GM18873 (cell line): ENCODE data around the gene AKAP13.

ENCODE experiments used
- ATAC-seq: cut with Tn5 transposase; IDR thresholded peaks from one replicate; pipeline ENCODE4 v1.9.1; 2021; ENCODE audit warnings: mild to moderate bottlenecking, moderate library complexity, moderate number of reproducible peaks; ENCODE audit not compliant: unreplicated experiment, low FRiP score

Gene AKAP13

DNA sequence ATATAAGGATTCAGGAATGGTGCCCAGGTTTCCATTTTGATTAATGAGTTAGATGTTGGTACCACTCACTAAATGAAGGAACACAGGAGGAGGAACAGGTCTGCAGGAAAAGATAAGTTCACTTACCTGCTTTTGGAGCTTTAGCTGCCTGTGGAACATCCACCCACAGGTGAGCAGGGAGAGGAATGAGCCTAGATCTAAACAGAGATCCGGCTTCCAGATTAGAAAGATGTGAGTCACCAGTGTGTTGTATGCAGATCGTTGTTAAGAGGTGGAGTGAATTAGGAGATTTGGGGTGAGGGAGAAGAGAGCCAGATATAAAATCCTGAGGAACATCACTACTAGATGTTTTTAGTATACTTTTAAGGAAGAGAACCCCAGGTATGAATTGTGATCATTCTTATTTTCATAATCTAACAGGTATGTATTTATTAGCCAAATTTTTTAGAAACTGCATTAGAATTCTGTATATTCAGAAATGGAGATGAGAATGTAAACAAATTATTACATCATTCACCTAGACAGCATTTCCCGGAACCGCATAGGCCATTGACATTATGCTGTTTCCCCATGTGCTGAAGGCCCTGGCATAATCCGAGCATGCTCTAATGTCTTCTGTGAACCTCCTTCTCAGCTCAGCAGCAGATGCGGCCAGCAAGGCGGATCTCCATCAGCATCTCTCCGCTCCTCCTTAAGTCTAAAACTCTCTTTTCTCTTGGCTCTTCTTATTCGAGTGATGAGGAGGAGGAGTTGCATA, 296.1 kb downstream of the AKAP13 start:
- no peak for ATAC-seq

DNA sequence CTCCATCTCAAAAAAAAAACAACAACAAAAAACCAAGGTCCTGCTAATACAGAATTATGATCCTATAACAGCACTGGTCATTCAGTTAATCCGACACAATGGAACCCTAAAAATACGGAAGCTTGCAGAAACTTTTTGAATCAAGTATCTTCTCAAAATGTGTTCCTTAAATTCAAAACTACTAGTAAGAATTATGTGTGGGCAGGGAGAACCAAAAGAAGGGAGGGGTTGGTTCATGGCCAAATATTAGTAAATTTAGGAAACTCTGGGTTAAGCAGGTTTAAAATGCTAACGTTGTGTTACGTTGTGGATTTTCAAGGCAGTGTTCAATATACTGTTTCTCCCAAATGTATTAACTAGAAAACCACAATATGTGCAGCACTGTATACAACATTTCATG, 298.8 kb downstream of the AKAP13 start:
- ATAC-seq = no peak

DNA sequence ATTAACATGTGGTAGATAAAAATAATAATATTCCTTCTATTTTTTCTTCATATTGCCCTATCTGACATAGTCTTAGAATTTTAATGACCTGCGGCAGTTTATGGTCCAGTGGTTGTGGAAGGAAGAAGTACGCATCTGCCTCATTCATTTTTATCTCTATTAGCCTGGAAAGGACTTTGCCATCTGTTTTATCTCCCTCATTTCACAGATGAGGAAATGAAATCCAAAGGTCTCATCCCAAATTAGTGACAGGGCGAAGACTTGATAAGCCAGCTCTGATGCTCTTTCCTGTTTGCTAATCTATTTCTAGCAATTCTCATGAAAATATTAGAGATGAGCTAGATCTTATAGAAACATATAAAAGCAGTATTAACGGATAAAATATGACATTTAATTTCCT, 301.0 kb downstream of the AKAP13 start:
- no peak for ATAC-seq

DNA sequence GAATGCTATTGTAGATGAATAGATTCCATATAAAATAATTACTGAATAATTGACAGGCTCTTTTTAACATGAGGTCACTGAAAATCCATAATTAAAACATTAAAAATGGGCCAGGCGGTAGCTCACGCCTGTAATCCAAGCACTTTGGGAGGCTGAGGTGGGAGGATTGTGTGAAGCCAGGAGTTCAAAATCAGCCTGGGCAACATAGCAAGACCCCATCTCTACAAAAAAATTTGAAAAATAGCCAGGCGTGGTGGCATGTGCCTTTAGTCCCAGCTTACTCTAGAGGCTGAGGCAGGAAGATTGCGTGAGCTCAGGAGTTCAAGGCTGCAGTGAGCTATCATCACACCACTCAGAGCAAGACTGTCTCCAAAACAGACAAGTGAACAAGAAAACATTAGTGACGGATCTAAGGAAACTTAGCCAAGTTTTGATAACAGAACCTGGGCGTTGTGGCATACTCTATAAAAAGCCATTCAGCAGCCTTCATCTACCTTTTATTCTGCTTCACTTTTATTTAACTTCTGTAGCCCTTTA, 303.8 kb downstream of the AKAP13 start:
- no peak for ATAC-seq

DNA sequence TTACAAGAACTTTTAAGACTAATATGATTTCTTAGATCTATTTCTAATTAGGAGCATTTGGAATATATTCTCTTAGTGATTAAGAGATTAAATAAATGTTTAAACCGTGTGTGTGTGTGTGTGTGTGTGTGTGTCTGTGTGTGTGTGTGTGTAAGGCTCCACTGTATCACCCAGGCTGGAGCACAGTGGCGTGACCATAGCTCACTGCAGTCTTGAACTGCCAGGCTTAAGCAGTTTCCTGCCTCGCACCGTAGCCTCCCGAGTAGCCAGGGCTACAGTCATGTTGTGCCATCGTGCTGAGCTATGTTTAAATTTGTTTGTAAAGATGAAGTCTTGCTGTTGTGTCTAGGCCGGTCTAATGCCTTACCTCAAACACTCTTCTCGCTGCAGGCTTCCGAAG, 305.0 kb downstream of the AKAP13 start:
- ATAC-seq = no peak

DNA sequence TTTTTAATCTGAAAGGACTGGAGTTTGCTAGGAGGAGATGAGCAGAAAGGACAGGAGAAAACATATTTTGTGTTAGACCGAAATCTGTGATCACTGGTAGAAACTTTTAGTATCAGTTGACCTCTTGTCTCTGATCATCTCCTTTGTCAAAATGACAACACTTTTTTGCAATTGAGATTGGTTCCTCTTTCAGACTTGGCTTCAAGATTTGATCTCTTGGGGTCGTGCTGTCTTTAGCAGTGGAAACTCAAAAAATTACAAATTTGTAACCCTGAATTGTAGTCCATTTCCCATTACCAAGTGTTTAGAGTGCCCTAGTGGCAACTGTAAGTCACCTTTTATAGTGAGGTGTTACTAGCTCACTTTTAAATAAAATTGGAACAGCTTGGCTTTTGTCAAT, 306.9 kb downstream of the AKAP13 start:
- no peak for ATAC-seq

DNA sequence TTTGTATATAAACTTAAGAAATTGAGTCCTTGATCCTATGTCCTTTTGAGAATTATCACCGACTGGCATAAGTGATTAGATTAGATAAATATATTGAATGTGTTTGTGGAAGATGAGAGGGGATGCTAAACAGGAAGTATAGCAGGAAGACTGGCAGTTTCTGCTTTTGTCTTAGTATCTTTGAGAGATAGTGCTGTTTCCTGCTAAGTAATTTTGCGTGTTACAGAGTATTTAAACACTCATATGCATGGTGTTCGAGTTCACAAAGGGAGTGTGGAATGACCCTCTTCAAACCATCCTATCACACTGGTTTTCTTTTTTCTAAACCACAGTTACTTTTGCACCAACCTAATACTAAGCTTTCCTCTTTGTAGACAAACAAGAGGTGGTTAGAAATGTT, 308.3 kb downstream of the AKAP13 start:
- ATAC-seq = no peak

DNA sequence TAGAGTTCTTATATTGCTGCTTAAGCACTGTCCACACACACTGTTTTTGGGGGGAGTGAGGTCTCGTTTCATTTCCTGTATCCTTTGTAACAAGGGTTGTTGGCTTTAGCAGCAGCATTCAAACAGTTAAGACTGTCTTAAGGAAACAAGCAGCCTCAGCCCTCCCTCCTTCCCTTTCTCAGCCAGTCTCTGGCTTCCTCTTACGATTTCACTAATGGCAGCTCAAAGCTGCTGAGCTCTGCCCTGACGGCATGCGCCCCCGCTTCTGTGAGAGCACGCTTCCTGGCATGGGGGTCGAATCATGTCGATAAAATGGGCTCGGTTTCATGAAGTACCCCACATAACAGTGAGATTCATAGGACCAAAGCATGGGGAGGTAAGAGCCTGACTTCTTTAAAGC, 309.3 kb downstream of the AKAP13 start:
- ATAC-seq = peak; percentile 29

DNA sequence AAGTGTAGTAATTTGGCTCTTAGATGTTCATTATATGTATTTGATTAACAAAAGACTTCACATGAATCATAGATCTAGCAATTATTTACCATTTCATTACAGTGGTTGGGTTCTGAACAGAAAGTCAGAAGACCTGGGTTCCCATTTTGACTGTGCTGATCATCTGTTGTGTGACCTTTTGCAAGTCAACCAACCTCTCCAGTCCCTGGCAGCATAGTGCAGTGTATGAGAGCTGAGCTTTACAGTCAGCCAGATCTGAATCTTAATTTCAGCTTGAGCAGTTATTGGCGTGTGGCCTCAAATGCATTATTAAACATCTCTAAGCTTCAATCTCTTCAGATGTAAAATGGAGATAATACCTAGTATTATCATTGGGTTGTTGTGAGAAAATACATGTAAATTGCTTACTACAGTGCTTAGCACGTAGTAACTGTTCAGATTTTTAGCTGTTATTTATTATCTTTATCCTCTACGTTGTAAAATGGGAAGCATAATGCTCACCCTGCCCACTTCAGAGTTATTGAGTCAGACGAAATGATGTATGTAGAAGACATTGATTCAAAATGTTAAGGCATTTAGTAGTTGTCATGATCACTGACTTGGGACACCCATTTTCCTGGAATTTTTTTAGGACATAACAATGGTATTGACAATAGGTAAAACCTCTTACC, 310.3 kb downstream of the AKAP13 start:
- ATAC-seq = peak; percentile 37

DNA sequence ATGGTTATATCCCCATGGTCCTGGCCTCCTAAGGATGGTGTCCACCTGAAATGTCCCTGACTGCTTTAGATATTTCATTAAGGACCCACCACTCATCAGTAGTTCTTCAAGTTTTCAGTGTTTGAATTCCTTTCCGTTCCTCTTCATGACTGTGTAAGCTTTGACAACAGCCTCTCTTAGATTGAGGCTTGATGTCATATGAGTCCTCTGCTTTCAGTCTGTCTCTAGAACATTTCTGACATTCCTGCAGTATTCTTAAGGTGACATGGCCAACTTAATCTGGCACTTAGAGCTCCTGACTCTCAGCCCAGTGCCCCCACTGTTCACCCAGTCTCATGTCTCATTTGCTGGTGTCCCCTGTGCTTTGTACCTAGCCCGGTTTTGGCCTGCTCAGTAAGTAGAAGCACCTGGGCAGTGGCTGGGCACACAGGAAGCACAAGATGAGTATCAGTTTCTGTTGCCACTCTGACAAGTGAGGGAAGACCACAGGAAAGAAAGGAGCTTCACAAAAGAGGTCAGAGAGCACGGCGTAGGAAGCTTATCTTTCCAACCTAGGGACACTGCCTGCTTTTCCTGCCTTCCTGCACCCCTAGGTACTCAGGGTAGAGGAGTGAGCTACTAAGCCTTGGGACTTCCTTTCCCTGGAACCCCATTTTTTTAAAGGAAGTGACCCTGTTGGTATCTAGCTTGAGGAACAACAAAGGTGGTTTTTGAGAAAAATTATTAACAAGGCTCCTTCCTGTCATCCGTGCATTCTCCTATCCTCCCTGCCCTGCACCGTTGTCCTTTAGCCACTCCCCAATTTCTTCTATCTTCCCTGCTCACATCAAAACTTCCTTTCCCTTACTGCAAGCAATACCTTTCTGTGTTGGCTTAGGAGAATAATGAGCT, 311.2 kb downstream of the AKAP13 start:
- ATAC-seq = peak; percentile 42

DNA sequence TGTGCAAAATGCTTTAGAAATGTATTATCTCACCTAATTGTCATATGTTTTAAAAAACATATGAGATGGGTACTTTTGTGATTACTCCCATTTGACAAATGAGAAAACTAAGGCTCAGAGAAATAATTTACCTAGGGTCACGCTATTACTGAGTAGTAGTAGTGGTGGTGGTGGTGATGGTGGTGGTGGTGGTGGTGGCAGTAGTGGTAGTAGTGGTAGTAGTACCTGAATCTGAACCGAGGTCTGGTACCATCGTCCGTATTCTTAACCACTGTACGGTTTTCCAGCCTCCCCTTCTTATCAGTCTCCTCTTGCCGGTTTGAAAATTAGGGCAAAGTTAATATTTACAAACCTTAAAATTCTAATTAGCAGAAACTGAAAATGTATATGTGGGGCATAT, 311.9 kb downstream of the AKAP13 start:
- ATAC-seq = no peak

DNA sequence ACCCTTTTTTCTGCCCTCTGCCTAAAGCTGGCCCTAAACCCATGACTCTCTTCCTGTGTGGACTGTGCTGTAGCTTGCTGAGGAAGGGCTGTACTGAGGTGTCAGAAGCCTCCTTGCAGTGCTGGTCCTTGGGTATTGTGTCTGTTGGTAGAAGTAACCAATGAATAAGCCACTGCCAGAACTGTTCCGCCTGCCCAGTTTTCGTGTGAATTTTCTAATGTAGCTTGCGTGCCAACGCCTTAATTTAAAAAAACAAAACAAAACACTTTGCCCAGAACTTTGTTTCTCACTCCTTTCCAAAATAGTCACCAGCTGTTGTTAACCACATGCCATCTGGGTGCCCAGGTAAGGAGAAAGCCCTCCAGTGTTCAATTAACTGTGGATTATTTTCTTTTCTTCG, 312.5 kb downstream of the AKAP13 start:
- peak; percentile 42 for ATAC-seq

DNA sequence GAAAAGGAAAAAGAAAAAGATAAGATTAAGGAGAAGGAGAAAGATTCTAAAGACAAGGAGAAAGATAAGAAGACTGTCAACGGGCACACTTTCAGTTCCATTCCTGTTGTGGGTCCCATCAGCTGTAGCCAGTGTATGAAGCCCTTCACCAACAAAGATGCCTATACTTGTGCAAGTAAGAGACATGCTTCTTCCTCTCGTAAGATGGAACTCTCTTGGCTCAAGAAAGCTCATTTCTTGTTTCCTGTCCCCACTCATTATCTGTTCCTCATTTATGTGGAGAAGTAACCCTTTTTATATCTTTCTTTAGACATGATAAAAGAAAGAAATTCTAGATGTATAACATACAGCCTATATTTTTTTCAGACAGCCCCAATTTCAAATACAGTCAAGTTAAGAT, 312.9 kb downstream of the AKAP13 start:
- ATAC-seq = no peak

DNA sequence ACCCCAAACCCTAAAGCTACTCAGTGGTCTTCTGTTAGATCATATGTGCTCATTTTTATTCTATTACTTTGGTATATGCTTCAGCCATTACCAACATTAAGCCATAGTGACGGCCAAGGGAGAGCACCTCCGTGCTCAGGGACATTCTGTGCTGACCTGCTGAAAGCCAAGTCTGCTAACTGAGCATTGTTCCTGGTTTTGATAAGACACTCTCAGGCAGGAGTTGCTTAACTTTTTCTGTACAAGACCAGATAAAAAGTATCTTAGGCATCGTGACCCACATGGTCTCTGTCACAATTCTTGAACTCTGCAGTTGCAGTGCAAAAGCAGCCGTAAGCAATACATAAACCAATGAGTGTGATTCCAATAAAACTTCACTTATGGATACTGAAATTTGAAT, 313.7 kb downstream of the AKAP13 start:
- no peak for ATAC-seq

DNA sequence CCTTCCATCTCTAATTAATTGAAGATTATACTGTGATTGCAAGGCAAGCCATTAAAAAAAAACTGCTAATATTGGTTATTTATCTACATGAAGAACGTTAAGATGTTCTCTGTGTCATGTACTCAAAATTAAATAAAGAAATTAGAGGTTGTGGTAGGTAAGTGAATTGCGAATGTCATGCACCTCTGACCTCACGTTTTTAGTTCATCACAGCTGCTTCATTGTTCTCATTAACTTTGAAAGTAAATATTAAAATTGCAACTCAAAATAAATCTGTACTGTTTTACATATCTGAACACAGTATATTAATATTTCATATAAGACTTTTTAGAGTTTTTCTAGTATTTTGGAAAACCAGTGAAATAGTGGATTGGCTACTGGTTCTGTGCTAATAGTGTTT, 320.4 kb downstream of the AKAP13 start:
- ATAC-seq = no peak

DNA sequence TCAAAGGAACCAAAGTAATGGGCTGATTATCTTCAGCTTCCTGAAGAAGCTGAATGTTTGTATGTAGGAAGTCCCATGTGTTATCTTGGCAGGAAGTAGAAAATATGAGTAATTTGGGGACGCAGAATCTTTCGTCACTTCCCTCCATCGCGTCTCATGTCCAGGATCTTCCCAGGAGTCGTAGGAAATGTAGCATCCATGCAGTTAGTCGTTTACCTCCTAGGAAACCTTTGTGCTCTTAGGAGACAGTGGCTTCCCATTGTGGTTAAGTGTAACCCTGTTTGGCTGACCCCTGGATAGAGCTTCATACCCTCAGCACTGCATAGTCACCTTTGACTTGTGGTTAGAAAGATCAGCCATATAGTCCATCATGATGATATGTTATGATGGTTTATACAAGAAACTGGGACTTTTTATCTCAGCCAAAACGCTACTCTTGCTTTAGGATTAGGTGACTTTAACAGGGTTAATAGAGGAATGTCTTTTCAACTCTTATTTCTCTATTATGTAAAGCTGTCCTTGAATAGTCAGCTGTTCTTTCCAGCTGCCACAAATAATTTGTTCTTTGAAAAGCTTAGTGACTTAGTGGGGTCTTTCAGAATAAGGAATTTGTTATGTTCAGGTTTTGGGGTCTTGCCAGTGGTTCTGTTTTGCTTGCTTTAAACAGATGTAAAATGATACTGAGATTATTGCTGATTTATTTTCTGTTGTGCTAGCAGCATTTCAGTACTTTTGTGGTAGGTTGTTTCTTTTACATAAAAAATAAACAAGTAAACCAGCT, 322.1 kb downstream of the AKAP13 start:
- no peak for ATAC-seq

DNA sequence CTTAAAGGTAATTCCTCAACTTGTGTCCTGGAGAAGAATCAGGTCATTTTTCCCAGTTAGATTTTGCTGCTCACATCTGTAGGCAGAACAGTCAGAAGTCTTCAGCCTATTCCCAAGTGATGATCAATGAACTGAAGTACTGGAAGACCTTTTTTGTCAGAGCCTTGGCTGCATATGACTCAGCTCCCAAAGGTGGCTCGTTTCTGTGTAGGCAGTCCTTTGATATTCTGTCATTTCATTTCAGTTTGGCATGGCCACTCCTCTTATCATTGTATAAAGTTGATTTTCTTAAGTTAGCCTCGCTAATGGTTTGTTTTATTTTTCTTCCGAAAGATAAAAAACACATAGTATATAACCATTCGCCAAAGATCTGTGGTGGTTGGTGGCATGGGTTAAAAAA, 323.7 kb downstream of the AKAP13 start:
- ATAC-seq = no peak

DNA sequence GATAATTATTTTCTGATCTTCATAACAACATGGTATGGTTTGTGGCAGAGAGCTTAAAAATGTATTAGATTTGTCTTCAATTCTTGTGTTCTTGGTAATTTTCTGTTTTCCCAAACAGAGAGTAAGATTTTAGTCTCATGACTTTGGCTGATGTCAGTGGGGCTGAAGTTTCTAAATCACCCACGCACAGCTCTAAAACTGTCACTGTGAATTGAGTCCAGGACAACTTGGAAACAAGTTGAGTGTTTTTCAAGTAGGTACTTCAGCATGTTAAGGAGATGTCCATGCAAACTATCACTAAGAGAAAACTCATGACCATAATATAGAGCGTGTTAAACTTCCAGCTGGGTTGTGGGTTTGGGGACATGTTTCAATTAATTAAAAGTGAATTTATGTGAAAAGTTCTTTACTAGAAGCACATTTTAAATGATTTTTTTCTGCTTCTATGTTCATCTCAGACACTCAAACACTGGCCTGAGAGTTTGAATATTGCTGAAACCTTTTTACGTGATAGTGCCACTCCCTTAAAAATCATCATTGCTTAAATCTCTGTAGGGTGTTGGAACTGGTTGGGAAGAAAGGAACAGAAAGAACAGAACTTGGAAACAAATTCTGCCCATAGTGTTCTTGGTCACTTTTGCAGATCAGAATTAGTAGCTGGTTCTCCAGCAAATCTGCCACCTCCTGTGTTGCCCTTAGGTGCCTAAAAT, 324.5 kb downstream of the AKAP13 start:
- no peak for ATAC-seq

DNA sequence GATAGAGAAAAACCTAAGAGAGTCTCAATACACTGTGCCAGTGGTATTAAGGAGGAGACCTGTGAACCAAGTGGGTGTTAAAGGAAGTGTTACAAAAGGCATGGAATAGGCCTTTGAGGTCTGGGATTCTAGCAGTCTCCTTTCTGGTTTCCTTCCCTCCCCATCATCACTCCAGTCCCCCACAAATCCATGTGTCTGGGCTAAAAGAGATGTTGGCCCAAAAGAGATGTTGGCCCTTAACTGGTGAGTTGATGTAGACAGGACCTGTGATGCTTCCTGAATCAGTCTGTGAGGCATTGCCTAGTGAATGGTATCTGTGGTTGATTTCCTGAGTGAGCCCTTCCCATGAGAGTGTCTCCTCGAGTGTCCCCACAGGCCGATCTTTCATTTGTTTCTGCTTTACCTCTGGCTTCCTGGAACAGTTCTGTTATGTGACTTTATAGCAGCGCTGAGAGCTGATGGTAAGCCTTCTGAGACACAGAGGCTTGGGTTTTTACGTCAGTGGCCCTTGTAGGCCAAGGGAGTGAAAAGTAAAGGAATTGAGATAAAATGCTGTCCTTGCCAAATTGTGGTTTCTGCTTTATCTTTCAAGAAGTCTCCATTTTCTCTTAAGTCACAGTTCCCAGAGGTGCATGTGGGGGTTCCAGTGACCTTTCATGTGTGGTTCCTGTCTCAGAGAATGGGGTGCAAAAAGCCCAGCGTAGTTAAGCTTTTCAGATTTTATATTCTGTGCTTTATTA, 326.5 kb downstream of the AKAP13 start:
- ATAC-seq = no peak
